ENCODE measurements around the gene TYMP.

Gene TYMP

GRCh38 chr22:50483556-50483955, 46.3 kb downstream of the TYMP start:
- no peak for DNase-seq (ENCODE audit: low spot score)

GRCh38 chr22:50483106-50483505, 46.7 kb downstream of the TYMP start:
- no peak for DNase-seq (ENCODE audit: low spot score)

GRCh38 chr22:50482107-50483074, 47.4 kb downstream of the TYMP start:
- DNase-seq (ENCODE audit: low spot score): no peak

GRCh38 chr22:50481440-50482106, 48.2 kb downstream of the TYMP start, which contains the start of gene ADM2:
Gene ADM2, plus strand, starts transcription at chr22:50481543. Its CDS starts 305 bp downstream, at chr22:50481848.
- no peak for DNase-seq (ENCODE audit: low spot score)

- DNase-seq (ENCODE audit: low spot score): no peak
These were observed 48.8 kb downstream of the TYMP start for GRCh38 chr22:50481045-50481439.

- DNase-seq (ENCODE audit: low spot score): no peak
These were observed 50.1 kb downstream of the TYMP start for GRCh38 chr22:50479721-50480120.

- no peak for DNase-seq (ENCODE audit: low spot score)
These were observed 51.9 kb downstream of the TYMP start for GRCh38 chr22:50477923-50478322.

GRCh38 chr22:50476868-50477267, 52.9 kb downstream of the TYMP start:
- DNase-seq (ENCODE audit: low spot score): no peak
